Esophagus squamous epithelium (tissue), 4 donors: Measurements from ENCODE around the gene TEKT1.

Experiments used
- CTCF ChIP-seq, 6 experiments: fragments of 450-650 bp in 4 of 6; fragments of 200-600 bp in 2 of 6; sonication (generic) in 2 of 6; IDR thresholded peaks; one replicate each; pipeline ENCODE4 v1.5.1; 2016 to 2019; ENCODE audit warnings: antibody characterized with exemption in 6 of 6, mild to moderate bottlenecking in 4 of 6, moderate library complexity in 4 of 6
- POLR2A ChIP-seq, 4 donors: fragments of 450-650 bp; IDR thresholded peaks; one replicate each; pipeline ENCODE4 v1.6.1; 2017; ENCODE audit warnings: antibody characterized with exemption in 4 of 4, mild to moderate bottlenecking in 4 of 4, moderate library complexity in 3 of 4

GRCh38 chr17:6797718-6798351, 33.7 kb downstream of the TEKT1 start:
- TF ChIP-seq CTCF (IDR thresholded peaks at IDR 0.05): no peak
- no peak for TF ChIP-seq POLR2A (IDR thresholded peaks at IDR 0.05)
